SK-N-MC (cell line): ENCODE measurements around the gene SCNN1A.

Source experiments
- EZH2 ChIP-seq: fragments of 200-600 bp; sonication (generic); IDR thresholded peaks from one replicate; pipeline ENCODE4 v1.6.1; 2017; ENCODE audit warnings: antibody characterized with exemption
- POLR2AphosphoS5 ChIP-seq: IDR thresholded peaks from 2 replicates; pipeline ENCODE4 v1.6.1; 2012; ENCODE audit warnings: mild to moderate bottlenecking, low read depth, low read length, borderline replicate concordance

GRCh38 chr12:6333566-6333965 is 41.8 kb downstream of the SCNN1A start:
- TF ChIP-seq POLR2AphosphoS5 (no peak), EZH2 (no peak)
